Esophagus squamous epithelium (tissue), 5 donors: ENCODE measurements around the gene TNFAIP2. TPM values are rescaled to one million over a fixed set of nuclear protein-coding genes. Genes with fewer than 3 reads are reported as not detected.
"Not testable (repeated sequence)": the region's sequence is repeated elsewhere in the genome, so short reads cannot be mapped to it uniquely, and the experiment has no call there.

Experiments used
- DNase-seq: peaks from one replicate; lab custom pipeline; 2025; lab: John Stamatoyannopoulos, UW
- H3K27ac ChIP-seq, 4 donors: fragments of 200-600 bp; sonication (generic); one replicate each; pipeline ENCODE4 v1.5.1; 2016 to 2019; ENCODE audit warnings: mild to moderate bottlenecking in 1 of 4
- H3K27me3 ChIP-seq, 4 donors: fragments of 200-600 bp; sonication (generic); 1 replicate in 3 of 4; 2 replicates in 1 of 4; pipeline versions ENCODE4 v1.5.1 to v1.6.0; 2017 to 2021; ENCODE audit warnings: antibody characterized with exemption in 1 of 4
- H3K36me3 ChIP-seq, 3 donors: fragments of 200-600 bp; sonication (generic); one replicate each; pipeline ENCODE4 v1.5.1; 2016 to 2019
- H3K4me1 ChIP-seq, 3 donors: fragments of 200-600 bp; sonication (generic); one replicate each; pipeline ENCODE4 v1.5.1; 2017 to 2019
- H3K4me3 ChIP-seq, 4 donors: fragments of 200-600 bp; sonication (generic); 1 replicate in 3 of 4; 2 replicates in 1 of 4; pipeline ENCODE4 v1.5.1; 2016 to 2019; ENCODE audit warnings: mild to moderate bottlenecking in 2 of 4, moderate library complexity in 1 of 4
- H3K9me3 ChIP-seq, 3 donors: fragments of 200-600 bp; sonication (generic); one replicate each; pipeline ENCODE4 v1.5.1; 2016 to 2019
- POLR2A ChIP-seq, 4 donors: fragments of 450-650 bp; IDR thresholded peaks; one replicate each; pipeline ENCODE4 v1.6.1; 2017; ENCODE audit warnings: antibody characterized with exemption in 4 of 4, mild to moderate bottlenecking in 4 of 4, moderate library complexity in 3 of 4
- WGBS, 2 donors: methylation state at CpG; one replicate each; pipeline ENCODE4 v1.1.5; 2018; 5-methylcytosine and 5-hydroxymethylcytosine counted together
- intact Hi-C: fragments of 100-400 bp; cut with DNase I; formaldehyde crosslinking; loops from one replicate; pipeline ENCODE4 v1.15.0; 2022
- total RNA-seq, 4 donors: library from RNA; depleted of rRNA; stranded (reverse); fragments of >200 nt; gene quantifications; one replicate each; pipeline ENCODE4 v1.1.0, GENCODE V29; 2016
- TF ChIP-seq, protein P1 (sequence below), 6 experiments: fragments of 450-650 bp in 4 of 6; fragments of 200-600 bp in 2 of 6; sonication (generic) in 2 of 6; IDR thresholded peaks; one replicate each; pipeline ENCODE4 v1.5.1; 2016 to 2019; ENCODE audit warnings: antibody characterized with exemption in 6 of 6, mild to moderate bottlenecking in 4 of 6, moderate library complexity in 4 of 6
- donor health status: DM: yes; HTN: yes; CAD: no.

The TNFAIP2 gene
- total RNA-seq, 4 donors from 2014 or later, result 36.6 to 163 (median 130) TPM

DNA sequence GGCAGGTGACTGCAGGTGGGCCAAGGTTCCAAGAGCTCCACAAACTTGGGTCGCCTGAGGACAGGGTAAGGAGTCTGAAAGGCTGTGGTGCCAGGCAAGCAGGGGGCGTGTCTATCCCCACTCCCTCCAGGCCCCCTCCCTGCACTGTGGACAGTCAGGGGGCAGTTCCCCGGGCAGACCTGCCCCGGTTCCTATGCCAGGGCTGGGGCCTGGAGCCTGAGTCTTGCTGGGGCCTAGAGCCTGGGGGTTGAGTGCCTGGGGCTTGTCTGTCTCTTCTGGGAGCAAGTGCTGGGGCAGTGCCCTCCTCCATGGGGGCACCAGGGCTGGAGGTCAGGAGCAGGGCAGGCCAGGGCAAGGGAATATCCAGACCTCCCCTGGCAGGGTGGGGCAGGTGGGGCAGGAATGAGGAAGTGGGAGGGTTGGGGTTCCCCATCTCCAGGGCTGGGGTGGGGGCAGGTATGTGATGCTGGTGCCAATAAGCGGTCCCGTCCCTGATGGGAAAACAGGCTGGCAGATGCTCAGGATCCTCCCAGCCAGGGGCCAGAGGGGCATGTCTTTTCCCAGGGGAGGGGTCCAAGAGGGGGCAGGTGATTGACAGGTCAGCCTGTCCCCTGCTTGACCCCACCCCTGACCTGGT lies 11.9 kb upstream of the TNFAIP2 start:
- Histone ChIP-seq H3K9me3 (no peaks in the 10 kb centered on the region), H3K27me3 (no peaks in the 10 kb centered on the region), H3K36me3 (no peaks in the 10 kb centered on the region), H3K27ac (peak overlapping the region; percentile 36 to 68 (median 54)), H3K4me1 (peaks cover 34 to 75% (median 46%) of the 10 kb centered on the region in 3 donors), H3K4me3 (no peak overlapping the region)
- intact Hi-C loops, result no loop called here
- WGBS, 2 donors, result no CpG with 5 or more reads among the region's 6 CpGs
- TF ChIP-seq, protein P1, sequence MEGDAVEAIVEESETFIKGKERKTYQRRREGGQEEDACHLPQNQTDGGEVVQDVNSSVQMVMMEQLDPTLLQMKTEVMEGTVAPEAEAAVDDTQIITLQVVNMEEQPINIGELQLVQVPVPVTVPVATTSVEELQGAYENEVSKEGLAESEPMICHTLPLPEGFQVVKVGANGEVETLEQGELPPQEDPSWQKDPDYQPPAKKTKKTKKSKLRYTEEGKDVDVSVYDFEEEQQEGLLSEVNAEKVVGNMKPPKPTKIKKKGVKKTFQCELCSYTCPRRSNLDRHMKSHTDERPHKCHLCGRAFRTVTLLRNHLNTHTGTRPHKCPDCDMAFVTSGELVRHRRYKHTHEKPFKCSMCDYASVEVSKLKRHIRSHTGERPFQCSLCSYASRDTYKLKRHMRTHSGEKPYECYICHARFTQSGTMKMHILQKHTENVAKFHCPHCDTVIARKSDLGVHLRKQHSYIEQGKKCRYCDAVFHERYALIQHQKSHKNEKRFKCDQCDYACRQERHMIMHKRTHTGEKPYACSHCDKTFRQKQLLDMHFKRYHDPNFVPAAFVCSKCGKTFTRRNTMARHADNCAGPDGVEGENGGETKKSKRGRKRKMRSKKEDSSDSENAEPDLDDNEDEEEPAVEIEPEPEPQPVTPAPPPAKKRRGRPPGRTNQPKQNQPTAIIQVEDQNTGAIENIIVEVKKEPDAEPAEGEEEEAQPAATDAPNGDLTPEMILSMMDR (IDR thresholded peaks at IDR 0.05), result no peak
- no peak for TF ChIP-seq POLR2A (IDR thresholded peaks at IDR 0.05)
- DNase-seq, result no peak

DNA sequence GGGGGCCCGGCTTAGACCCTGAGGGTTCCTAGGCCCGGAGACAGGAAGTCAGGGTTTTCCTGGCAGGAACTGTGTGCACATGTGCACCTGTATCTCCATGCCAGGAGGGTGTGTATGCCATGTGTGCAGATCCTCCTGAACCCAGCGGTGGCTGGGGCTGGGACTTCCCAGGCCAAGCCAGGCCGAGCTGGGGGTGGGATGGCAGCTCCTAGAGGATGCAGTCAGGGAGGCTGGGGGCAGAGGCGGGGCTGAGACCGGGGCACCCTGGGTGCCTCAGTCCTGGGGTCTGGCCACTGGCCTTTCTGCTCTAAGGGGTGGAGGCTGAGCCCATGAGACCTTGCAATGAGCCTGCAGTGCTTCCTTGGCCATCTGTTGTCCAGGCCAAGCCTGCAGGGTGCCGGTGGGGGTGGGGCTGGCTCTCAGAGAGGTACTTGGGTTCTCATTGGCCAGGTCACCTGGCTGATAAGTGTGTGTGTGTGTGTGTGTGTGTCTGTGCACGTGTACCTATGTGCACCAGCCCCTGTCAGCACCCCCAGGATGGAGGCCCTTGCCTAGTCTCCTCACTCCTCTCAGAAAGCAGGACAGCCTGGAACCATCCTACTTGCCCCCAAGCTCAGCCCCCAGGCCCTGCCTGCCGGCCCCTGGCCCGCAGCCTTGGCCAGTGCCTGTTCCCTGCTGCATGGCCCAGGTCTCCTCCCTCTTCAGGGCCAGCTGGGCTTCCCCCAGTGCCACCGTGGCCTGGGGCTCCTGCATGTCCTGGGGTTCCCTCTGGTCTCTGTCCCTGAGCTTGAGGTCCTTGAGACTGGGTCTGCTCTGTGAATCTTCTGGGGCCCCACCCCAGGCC lies 10.6 kb upstream of the TNFAIP2 start:
- Histone ChIP-seq H3K36me3 (no peaks in the 10 kb centered on the region), H3K27ac (peak overlapping the region in 1 of 4 donors; percentile 62), H3K4me1 (peaks cover 34 to 76% (median 46%) of the 10 kb centered on the region in 3 donors), H3K27me3 (no peaks in the 10 kb centered on the region), H3K9me3 (no peaks in the 10 kb centered on the region), H3K4me3 (no peak overlapping the region)
- 70 to 82% methylated on average over 3 to 4 of the region's 11 CpGs for WGBS, 2 donors
- intact Hi-C loops, result no loop called here
- TF ChIP-seq POLR2A (IDR thresholded peaks at IDR 0.05), result no peak
- TF ChIP-seq, protein P1 (IDR thresholded peaks at IDR 0.05), result no peak
- DNase-seq, result no peak

DNA sequence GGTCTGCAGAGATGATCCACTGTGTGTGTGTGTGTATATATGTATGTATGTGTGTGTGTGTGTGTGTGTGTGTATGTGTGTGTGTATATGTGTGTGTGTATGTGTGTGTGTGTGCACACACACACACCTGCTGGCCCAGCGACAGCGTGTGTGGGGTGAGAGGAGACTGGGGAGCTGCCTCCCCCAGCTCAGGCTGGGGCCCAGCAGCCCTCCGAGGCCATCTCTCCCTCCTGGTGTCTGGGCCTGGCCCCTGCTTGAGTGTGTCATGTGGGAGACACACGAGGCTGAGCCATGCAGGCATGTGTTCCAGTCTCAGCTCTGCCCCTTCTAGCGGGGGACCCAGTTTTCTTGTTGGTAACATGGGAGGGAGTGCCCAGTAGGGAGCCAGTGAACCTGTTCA lies 10.0 kb upstream of the TNFAIP2 start:
- Histone ChIP-seq H3K9me3 (no peaks in the 10 kb centered on the region), H3K4me1 (peaks cover 34 to 80% (median 49%) of the 10 kb centered on the region in 3 donors), H3K36me3 (no peaks in the 10 kb centered on the region), H3K27ac (no peak overlapping the region), H3K27me3 (no peaks in the 10 kb centered on the region), H3K4me3 (no peak overlapping the region)
- WGBS, 2 donors, result no CpG with 5 or more reads among the region's 5 CpGs
- intact Hi-C loops, result no loop called here
- no peak for DNase-seq
- TF ChIP-seq POLR2A (IDR thresholded peaks at IDR 0.05), result no peak
- TF ChIP-seq, protein P1 (IDR thresholded peaks at IDR 0.05), result no peak

DNA sequence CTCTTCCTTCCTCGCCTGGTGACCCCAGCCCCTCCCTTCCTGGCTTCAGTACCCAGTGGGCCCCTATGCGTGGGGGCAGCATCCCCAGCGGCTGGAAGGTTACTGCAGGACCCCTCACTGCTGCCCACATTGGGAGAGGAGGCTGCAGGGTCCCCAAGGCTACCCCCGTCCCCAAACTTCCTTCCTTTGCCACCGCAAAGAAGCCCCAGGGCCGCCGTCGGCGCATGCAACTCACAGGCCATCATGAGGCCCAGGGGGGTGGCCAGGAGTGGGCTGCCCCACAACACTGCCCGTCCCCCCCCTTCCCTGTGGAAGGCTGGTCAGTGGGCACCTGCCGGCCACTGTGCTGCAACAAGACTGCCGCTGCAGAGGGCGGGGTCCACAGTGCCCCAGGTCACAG lies 9.5 kb upstream of the TNFAIP2 start:
- Histone ChIP-seq H3K4me3 (no peak overlapping the region), H3K4me1 (peaks cover 31 to 81% (median 49%) of the 10 kb centered on the region in 3 donors), H3K36me3 (no peaks in the 10 kb centered on the region), H3K27ac (peak overlapping the region in 1 of 4 donors; percentile 48), H3K27me3 (no peaks in the 10 kb centered on the region), H3K9me3 (no peaks in the 10 kb centered on the region)
- 84% methylated on average over 5 of the region's 13 CpGs; no CpG with 5 or more reads in 1 of the 2 donors for WGBS, 2 donors
- TF ChIP-seq, protein P1 (IDR thresholded peaks at IDR 0.05), result no peak
- no peak for TF ChIP-seq POLR2A (IDR thresholded peaks at IDR 0.05)
- DNase-seq, result no peak
- intact Hi-C loops, result no loop called here

DNA sequence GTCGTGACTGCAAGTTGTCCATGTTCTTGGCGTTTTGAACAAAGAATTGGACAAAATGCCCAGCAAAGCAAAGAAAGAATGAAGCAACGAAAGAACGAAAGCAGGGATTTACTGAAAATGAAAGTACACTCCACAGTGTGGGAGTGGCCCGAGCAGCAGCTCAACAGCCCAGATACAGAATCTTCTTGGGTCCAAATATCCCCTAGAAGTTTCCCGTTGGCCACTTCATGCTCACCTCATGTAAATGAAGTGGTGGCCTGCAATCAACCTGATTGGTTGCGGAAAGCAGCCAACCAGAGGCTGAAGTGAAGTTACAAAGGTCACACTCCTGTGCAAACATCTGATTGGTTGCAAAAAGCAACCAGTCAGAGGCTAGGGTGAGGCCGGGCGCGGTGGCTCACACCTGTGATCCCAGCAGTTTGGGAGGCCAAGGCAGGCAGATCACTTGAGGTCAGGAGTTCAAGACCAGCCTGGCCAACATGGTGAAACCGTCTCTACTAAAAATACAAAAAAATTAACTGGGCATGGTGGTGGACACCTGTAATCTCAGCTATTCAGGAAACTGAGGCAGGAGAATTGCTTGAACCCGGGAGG lies 8.1 kb upstream of the TNFAIP2 start:
- intact Hi-C loops, DNase-seq, H3K9me3 ChIP-seq, H3K36me3 ChIP-seq, H3K27me3 ChIP-seq: not testable (repeated sequence)
- H3K4me3 ChIP-seq, result peak overlapping the region in 2 of 4 donors; percentile 21 to 37
- H3K27ac ChIP-seq, result peak overlapping the region; percentile 16 to 71 (median 48)
- peaks cover 23 to 81% (median 45%) of the 10 kb centered on the region in 3 donors for H3K4me1 ChIP-seq
- 41 to 52% methylated on average over 11 to 12 of the region's 12 CpGs for WGBS, 2 donors
